HepG2 (cell line): ENCODE data around the gene PEX5. TPM values are rescaled to one million over a fixed set of nuclear protein-coding genes. Genes with fewer than 3 reads are reported as not detected.

Source experiments
- ATAC-seq: fragments of 200-7000 bp; cut with Tn5 transposase; 3 replicates; pipeline ENCODE4 v1.9.1; 2020; ENCODE audit warnings: mild to moderate bottlenecking, moderate library complexity
- BruUV-seq: library from RNA; stranded (reverse); fragments of 400-500 nt; replicated peaks from 2 replicates; lab custom pipeline; 2021; lab: Mats Ljungman, UMichigan
- CTCF ChIA-PET: fragments of 300-600 bp; formaldehyde crosslinking; extraction: SDS; loops from one replicate; lab custom pipeline; 2021; ENCODE audit warnings: low total read pairs, inconsistent platforms, low intra/inter-chr PET ratio; lab: Yijun Ruan, JAX
- POLR2A ChIA-PET: fragments of 350-600 bp; sonication (Branson Sonifier 250); formaldehyde crosslinking; loops from one replicate; lab custom pipeline; 2020; ENCODE audit warnings: antibody characterized with exemption, inconsistent platforms; lab: Yijun Ruan, JAX
- DNase-seq: peaks from one replicate; pipeline ENCODE4 v3.0.0-alpha.2; 2015; ENCODE audit warnings: low spot score
- FAIRE-seq: peaks from 3 replicates; lab custom pipeline; 2011; peaks lifted over from hg19 to GRCh38; lab: Jason Lieb, UNC
- H2AFZ ChIP-seq: one replicate; pipeline ENCODE4 v1.6.1; 2011; ENCODE audit warnings: low read length, inconsistent platforms
- H3K27ac ChIP-seq: fragments of 300-600 bp; 3 replicates; pipeline ENCODE4 v1.8.0; 2011; ENCODE audit warnings: mixed run types, mild to moderate bottlenecking, mixed read lengths, low read length, inconsistent platforms; ENCODE audit not compliant: insufficient read depth; ENCODE audit errors: extremely low read length
- H3K27me3 ChIP-seq, 2 experiments: fragments of 200-600 bp in 1 of 2; 2 replicates in 1 of 2; 3 replicates in 1 of 2; pipeline versions ENCODE4 v1.6.0 to v1.8.0; 2011; ENCODE audit warnings: low read length in 2 of 2, mild to moderate bottlenecking in 2 of 2, moderate library complexity in 2 of 2, inconsistent platforms in 1 of 2; ENCODE audit not compliant: insufficient read depth in 2 of 2, control insufficient read depth in 1 of 2
- H3K36me3 ChIP-seq, 2 experiments: fragments of 200-600 bp in 1 of 2; replicated peaks in 1 of 2; 2 replicates in 1 of 2; 3 replicates in 1 of 2; pipeline versions ENCODE4 v1.5.1 to v1.8.0; 2011; ENCODE audit warnings: low read length in 2 of 2, inconsistent platforms in 1 of 2; ENCODE audit not compliant: insufficient read depth in 2 of 2, control insufficient read depth in 1 of 2
- H3K4me1 ChIP-seq: 2 replicates; pipeline ENCODE4 v1.5.1; 2012; ENCODE audit warnings: low read length, inconsistent platforms; ENCODE audit not compliant: insufficient read depth
- H3K4me2 ChIP-seq: 2 replicates; pipeline ENCODE4 v1.6.0; 2011; ENCODE audit warnings: low read depth, low read length, inconsistent platforms
- H3K4me3 ChIP-seq, 3 experiments: fragments of 200-600 bp in 1 of 3; sonication (generic), shearing (Covaris generic) in 1 of 3; replicated peaks in 1 of 3; 2 replicates each; pipeline ENCODE4 v1.5.1; 2011 to 2016; ENCODE audit warnings: low read length in 3 of 3, inconsistent platforms in 2 of 3, low read depth in 2 of 3, mild to moderate bottlenecking in 2 of 3, control low read depth in 1 of 3, mixed read lengths in 1 of 3; ENCODE audit not compliant: insufficient read depth in 1 of 3
- H3K79me2 ChIP-seq: one replicate; pipeline ENCODE4 v1.6.1; 2011; ENCODE audit warnings: low read length, inconsistent platforms; ENCODE audit not compliant: insufficient read depth
- H3K9ac ChIP-seq: 2 replicates; pipeline ENCODE4 v1.6.0; 2011; ENCODE audit warnings: mild to moderate bottlenecking, low read depth, low read length, inconsistent platforms; ENCODE audit not compliant: insufficient read depth
- H3K9me3 ChIP-seq: 2 replicates; pipeline ENCODE4 v1.5.1; 2012; ENCODE audit warnings: mild to moderate bottlenecking, low read length
- H4K20me1 ChIP-seq: 2 replicates; pipeline ENCODE4 v1.6.0; 2011; ENCODE audit warnings: inconsistent platforms, mild to moderate bottlenecking, low read length, moderate library complexity; ENCODE audit not compliant: insufficient read depth
- RAD21 ChIP-seq: fragments of 450-650 bp; formaldehyde crosslinking; IDR thresholded peaks from 2 replicates; pipeline ENCODE4 v1.5.0; 2020; ENCODE audit warnings: mild to moderate bottlenecking
- SMC3 ChIP-seq: IDR thresholded peaks from 2 replicates; pipeline ENCODE4 v1.6.1; 2011; ENCODE audit warnings: low read length, improper control_type of control experiment
- STAG1 ChIP-seq: sonication (generic); formaldehyde crosslinking; IDR thresholded peaks from 2 replicates; pipeline ENCODE4 v1.4.0; 2020; ENCODE audit warnings: missing genetic modification reagents
- TGIF2 ChIP-seq: IDR thresholded peaks from 2 replicates; pipeline ENCODE4 v1.6.1; 2016; ENCODE audit warnings: control low read depth, missing compliant biosample characterization
- XRCC5 ChIP-seq: fragments of 200-400 bp; formaldehyde crosslinking; optimal IDR thresholded peaks from 2 replicates; pipeline ENCODE3; 2017; ENCODE audit warnings: mild to moderate bottlenecking, low read length
- WGBS: methylation state at CpG from one replicate; pipeline ENCODE4 v1.1.6; 2017; ENCODE audit warnings: low lambda C conversion rate; 5-methylcytosine and 5-hydroxymethylcytosine counted together
- in situ Hi-C: cut with HindIII; loops from 2 replicates; pipeline ENCODE4 v1.10.0; 2017; ENCODE audit warnings: low pct_unique_long_range_greater_than_20kb; ENCODE audit not compliant: extremely low pct_ligation_motif_present
- intact Hi-C: fragments of 100-400 bp; cut with micrococcal nuclease; formaldehyde crosslinking; loops from one replicate; pipeline ENCODE4 v1.10.0; 2022; ENCODE audit not compliant: unreplicated experiment
- polyA plus RNA-seq, 8 experiments: library from polyadenylated mRNA; depleted of rRNA in 3 of 8; stranded (reverse) in 7 of 8; unstranded in 1 of 8; fragments of >200 nt; fragmentation: Illumina TruSeq in 4 of 8; extraction: Trizol in 4 of 8; gene quantifications; 2 replicates each; pipeline versions ENCODE4 v1.2.1 to v1.2.3, GENCODE V29; 2011 to 2016; ENCODE audit warnings: low read depth in 4 of 8, missing spikeins in 1 of 8, mixed read lengths in 1 of 8; ENCODE audit not compliant: insufficient read depth in 1 of 8
- total RNA-seq, 5 experiments: library from RNA; depleted of rRNA; stranded (reverse); fragments of >200 nt; fragmentation: Illumina TruSeq; extraction: Trizol; gene quantifications; 2 replicates each; pipeline ENCODE4 v1.2.3, GENCODE V29; 2016; ENCODE audit warnings: low read depth in 1 of 5
- TF ChIP-seq, protein P1 (sequence below): sonication (generic); formaldehyde crosslinking; IDR thresholded peaks from 2 replicates; pipeline ENCODE4 v1.4.0; 2020; ENCODE audit warnings: missing genetic modification reagents, mild to moderate bottlenecking, borderline replicate concordance
- TF ChIP-seq, protein P2 (sequence below): sonication (generic); formaldehyde crosslinking; IDR thresholded peaks from 2 replicates; pipeline ENCODE4 v1.5.0; 2020; ENCODE audit warnings: mild to moderate bottlenecking, missing genetic modification reagents, moderate library complexity
- TF ChIP-seq, protein P3 (sequence below): sonication (generic); formaldehyde crosslinking; IDR thresholded peaks from 2 replicates; pipeline ENCODE4 v1.4.0; 2020; ENCODE audit warnings: mild to moderate bottlenecking, missing genetic modification reagents

PEX5 gene
- total and polyA plus RNA-seq, 2 of the 13 experiments (the other 11 are each of a cell fraction or from before 2014, with no cell fraction given) = 16.4 to 29.0 TPM

DNA sequence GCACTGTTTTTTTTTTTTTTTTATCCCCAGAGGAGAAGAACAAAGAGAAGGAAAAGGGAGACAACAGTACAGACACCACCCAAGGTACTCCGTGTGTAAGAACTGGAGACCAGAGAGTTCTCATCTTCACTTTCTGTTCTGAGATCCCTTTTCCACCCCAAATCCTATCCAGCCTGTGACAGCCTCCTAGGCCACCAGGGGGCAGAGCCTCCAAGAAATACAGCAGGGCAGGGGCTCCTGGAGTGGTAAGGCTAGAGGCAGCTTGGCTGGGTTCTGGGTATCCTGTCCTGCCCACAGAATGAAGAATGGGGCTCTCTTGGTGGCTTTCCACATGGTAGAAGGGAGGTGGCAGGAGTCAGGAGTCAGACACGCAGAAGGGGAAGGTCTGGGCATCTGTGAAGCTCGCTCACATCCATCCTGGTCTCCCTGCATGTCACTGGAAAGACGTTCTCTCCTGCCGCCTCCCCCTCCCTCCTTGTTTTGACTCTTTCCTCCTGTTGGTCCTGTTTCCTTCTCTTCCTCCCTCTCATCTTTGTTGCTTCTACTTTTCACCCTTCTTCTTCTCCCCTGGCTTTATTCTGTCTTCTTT lies 47.3 kb upstream of the PEX5 start:
- H4K20me1 ChIP-seq = no peaks in the 10 kb centered on the region
- H3K4me3 ChIP-seq = no peak overlapping the region
- H3K9ac ChIP-seq = no peak overlapping the region
- H3K4me2 ChIP-seq = no peak overlapping the region
- no peaks in the 10 kb centered on the region; the same call in 1 of the 2 replicates for H3K4me1 ChIP-seq
- H2AFZ ChIP-seq = no peak overlapping the region
- no peak overlapping the region for H3K27ac ChIP-seq
- 86% methylated on average over 4 of the region's 5 CpGs for WGBS
- no peaks in the 10 kb centered on the region for H3K27me3 ChIP-seq
- in situ Hi-C loops = no loop called here
- DNase-seq (peak; percentile 41), FAIRE-seq (peak; percentile 4), ATAC-seq (peak; percentile 87)
- no peaks in the 10 kb centered on the region for H3K9me3 ChIP-seq
- H3K36me3 ChIP-seq = peaks cover 16 to 61% of the 10 kb centered on the region in 2 experiments
- CTCF ChIA-PET = interaction anchor here (0.7 to 2.7 kb wide), 4 partner anchors 14 to 497 kb away, joined by 3 to 16 read pairs (median 3); no protein-coding TSS in a partner anchor
- POLR2A ChIA-PET = interaction anchor here (1.4 kb wide), 1 partner anchor 14 kb away, joined by 3 read pairs; the partner anchor contains the start of gene RBP5
- no peaks in the 10 kb centered on the region for H3K79me2 ChIP-seq
- BruUV-seq = no TSS peak
- TF ChIP-seq, protein P1, sequence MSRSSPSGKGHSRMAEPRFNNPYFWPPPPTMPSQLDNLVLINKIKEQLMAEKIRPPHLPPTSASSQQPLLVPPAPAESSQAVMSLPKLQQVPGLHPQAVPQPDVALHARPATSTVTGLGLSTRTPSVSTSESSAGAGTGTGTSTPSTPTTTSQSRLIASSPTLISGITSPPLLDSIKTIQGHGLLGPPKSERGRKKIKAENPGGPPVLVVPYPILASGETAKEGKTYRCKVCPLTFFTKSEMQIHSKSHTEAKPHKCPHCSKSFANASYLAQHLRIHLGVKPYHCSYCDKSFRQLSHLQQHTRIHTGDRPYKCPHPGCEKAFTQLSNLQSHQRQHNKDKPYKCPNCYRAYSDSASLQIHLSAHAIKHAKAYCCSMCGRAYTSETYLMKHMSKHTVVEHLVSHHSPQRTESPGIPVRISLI (CRISPR knock-in tag) = no peak
- TF ChIP-seq, protein P2, sequence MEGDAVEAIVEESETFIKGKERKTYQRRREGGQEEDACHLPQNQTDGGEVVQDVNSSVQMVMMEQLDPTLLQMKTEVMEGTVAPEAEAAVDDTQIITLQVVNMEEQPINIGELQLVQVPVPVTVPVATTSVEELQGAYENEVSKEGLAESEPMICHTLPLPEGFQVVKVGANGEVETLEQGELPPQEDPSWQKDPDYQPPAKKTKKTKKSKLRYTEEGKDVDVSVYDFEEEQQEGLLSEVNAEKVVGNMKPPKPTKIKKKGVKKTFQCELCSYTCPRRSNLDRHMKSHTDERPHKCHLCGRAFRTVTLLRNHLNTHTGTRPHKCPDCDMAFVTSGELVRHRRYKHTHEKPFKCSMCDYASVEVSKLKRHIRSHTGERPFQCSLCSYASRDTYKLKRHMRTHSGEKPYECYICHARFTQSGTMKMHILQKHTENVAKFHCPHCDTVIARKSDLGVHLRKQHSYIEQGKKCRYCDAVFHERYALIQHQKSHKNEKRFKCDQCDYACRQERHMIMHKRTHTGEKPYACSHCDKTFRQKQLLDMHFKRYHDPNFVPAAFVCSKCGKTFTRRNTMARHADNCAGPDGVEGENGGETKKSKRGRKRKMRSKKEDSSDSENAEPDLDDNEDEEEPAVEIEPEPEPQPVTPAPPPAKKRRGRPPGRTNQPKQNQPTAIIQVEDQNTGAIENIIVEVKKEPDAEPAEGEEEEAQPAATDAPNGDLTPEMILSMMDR (CRISPR knock-in tag) = peak; percentile 80
- TF ChIP-seq, protein P3, sequence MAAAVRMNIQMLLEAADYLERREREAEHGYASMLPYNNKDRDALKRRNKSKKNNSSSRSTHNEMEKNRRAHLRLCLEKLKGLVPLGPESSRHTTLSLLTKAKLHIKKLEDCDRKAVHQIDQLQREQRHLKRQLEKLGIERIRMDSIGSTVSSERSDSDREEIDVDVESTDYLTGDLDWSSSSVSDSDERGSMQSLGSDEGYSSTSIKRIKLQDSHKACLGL = no peak
- TF ChIP-seq RAD21 (CRISPR knock-in tag) (0 out of 2 replicates have a peak, but pooled peaks have one; percentile 20), TGIF2 (CRISPR knock-in tag) (no peak), STAG1 (CRISPR knock-in tag) (peak; percentile 45; the same call in 1 of the 2 replicates), SMC3 (peak; percentile 63), XRCC5 (peak; percentile 34)
- intact Hi-C loops = no loop called here
